ENCODE data around the gene OPA1.

The OPA1 gene

GRCh38 chr3:193637831-193638230 lies 44.8 kb downstream of the OPA1 start:
- H3K4me1 Mint-ChIP-seq, result no peaks in the 10 kb centered on the region
- no peak overlapping the region for H3K4me3 Mint-ChIP-seq
- peaks cover 10% of the 10 kb centered on the region for H3K36me3 Mint-ChIP-seq (ENCODE audit: low read depth)
- DNase-seq, result no peak
- H3K27ac Mint-ChIP-seq, result no peak overlapping the region
- no peaks in the 10 kb centered on the region for H3K9me3 Mint-ChIP-seq
- H3K27me3 Mint-ChIP-seq (ENCODE audit: low read depth, poor library complexity), result peaks cover 2% of the 10 kb centered on the region
- TF ChIP-seq, protein P1, sequence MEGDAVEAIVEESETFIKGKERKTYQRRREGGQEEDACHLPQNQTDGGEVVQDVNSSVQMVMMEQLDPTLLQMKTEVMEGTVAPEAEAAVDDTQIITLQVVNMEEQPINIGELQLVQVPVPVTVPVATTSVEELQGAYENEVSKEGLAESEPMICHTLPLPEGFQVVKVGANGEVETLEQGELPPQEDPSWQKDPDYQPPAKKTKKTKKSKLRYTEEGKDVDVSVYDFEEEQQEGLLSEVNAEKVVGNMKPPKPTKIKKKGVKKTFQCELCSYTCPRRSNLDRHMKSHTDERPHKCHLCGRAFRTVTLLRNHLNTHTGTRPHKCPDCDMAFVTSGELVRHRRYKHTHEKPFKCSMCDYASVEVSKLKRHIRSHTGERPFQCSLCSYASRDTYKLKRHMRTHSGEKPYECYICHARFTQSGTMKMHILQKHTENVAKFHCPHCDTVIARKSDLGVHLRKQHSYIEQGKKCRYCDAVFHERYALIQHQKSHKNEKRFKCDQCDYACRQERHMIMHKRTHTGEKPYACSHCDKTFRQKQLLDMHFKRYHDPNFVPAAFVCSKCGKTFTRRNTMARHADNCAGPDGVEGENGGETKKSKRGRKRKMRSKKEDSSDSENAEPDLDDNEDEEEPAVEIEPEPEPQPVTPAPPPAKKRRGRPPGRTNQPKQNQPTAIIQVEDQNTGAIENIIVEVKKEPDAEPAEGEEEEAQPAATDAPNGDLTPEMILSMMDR (IDR thresholded peaks at IDR 0.05), result no peak

DNA sequence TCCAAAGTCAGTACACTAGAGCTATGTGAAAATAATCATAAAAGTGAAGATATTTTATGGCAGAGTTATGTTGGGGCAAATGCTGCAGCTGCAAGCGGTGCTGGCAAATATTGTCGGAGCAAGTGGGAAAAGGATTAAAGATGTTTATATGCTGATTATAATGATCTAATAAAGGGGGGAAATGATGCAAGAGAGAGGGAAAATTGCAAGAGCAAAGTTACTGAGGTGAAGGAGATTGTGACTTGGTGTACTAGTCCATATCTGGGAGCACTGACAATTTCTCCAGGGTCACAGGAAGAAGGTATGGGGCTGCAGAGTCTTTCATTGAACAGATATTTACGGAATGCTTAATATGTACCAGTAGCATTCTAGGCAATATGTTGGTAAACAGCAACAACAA lies 45.8 kb downstream of the OPA1 start:
- Mint-ChIP-seq H3K36me3 (ENCODE audit: low read depth) (peaks cover 18% of the 10 kb centered on the region), H3K9me3 (no peaks in the 10 kb centered on the region), H3K4me1 (no peaks in the 10 kb centered on the region), H3K27me3 (ENCODE audit: low read depth, poor library complexity) (peaks cover 2% of the 10 kb centered on the region), H3K27ac (no peak overlapping the region), H3K4me3 (no peak overlapping the region)
- no peak for DNase-seq
- TF ChIP-seq, protein P1 (IDR thresholded peaks at IDR 0.05), result no peak

DNA sequence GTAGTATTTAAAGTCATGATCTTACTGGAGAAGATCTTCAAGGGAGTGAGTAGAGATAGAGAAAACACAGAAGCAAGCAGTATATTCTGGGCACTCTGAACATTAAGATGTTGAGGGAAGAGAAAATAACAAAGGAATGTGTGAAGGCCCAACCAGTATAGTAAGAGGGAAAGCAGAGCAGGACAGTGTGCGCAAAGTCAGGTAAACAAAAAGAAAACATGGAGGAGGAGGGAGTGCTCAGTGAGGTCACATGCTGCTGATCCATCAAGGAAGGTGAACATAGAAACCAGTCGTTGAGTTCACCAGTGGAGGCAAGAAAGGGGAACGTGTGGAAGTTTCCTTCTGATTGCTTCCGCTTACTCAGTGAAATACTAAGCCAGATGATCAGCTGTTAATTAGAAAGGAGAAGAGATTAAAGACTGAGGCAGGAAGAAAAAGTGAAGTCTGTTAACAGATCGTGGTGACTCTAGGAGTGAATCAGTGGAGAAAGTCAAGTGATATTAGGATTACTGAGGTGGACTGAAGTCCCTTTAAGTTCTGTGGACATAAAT lies 47.2 kb downstream of the OPA1 start:
- H3K9me3 Mint-ChIP-seq, result no peaks in the 10 kb centered on the region
- peaks cover 29% of the 10 kb centered on the region for H3K36me3 Mint-ChIP-seq (ENCODE audit: low read depth)
- H3K27ac Mint-ChIP-seq, result no peak overlapping the region
- H3K4me3 Mint-ChIP-seq, result no peak overlapping the region
- TF ChIP-seq, protein P1 (IDR thresholded peaks at IDR 0.05), result no peak
- H3K27me3 Mint-ChIP-seq (ENCODE audit: low read depth, poor library complexity), result no peaks in the 10 kb centered on the region
- no peak for DNase-seq
- no peaks in the 10 kb centered on the region for H3K4me1 Mint-ChIP-seq

GRCh38 chr3:193640728-193641439 lies 47.9 kb downstream of the OPA1 start:
- Mint-ChIP-seq H3K4me1 (no peaks in the 10 kb centered on the region), H3K36me3 (ENCODE audit: low read depth) (peaks cover 35% of the 10 kb centered on the region), H3K9me3 (no peaks in the 10 kb centered on the region), H3K27me3 (ENCODE audit: low read depth, poor library complexity) (no peaks in the 10 kb centered on the region), H3K4me3 (no peak overlapping the region), H3K27ac (no peak overlapping the region)
- TF ChIP-seq, protein P1 (IDR thresholded peaks at IDR 0.05), result no peak
- no peak for DNase-seq

GRCh38 chr3:193641440-193641775 lies 48.4 kb downstream of the OPA1 start:
- no peak overlapping the region for H3K4me3 Mint-ChIP-seq
- DNase-seq, result no peak
- H3K4me1 Mint-ChIP-seq, result no peaks in the 10 kb centered on the region
- H3K9me3 Mint-ChIP-seq, result no peaks in the 10 kb centered on the region
- H3K36me3 Mint-ChIP-seq (ENCODE audit: low read depth), result peaks cover 40% of the 10 kb centered on the region
- H3K27me3 Mint-ChIP-seq (ENCODE audit: low read depth, poor library complexity), result no peaks in the 10 kb centered on the region
- TF ChIP-seq, protein P1 (IDR thresholded peaks at IDR 0.05), result no peak
- no peak overlapping the region for H3K27ac Mint-ChIP-seq

DNA sequence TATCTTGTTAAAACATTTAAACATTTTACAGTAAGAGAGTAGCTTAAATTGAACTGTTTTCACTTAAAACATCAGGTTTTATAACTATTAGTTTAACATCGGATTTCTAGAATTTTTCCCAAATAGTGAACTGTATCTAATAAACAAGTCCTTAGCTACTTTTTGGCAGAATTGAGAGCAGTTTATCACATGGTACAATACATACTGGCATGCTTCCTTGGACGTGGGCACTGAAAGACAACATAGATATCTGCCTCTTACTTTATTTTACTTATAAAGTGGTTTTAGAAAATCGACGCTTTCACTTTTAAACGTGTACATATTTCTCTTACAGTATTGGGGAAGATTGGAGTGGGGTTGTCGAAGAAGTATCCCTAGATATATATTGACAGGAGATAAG lies 52.8 kb downstream of the OPA1 start:
- Mint-ChIP-seq H3K27me3 (ENCODE audit: low read depth, poor library complexity) (no peaks in the 10 kb centered on the region), H3K4me3 (no peak overlapping the region), H3K9me3 (no peaks in the 10 kb centered on the region), H3K27ac (no peak overlapping the region), H3K36me3 (ENCODE audit: low read depth) (peaks cover 63% of the 10 kb centered on the region), H3K4me1 (no peaks in the 10 kb centered on the region)
- DNase-seq, result no peak
- TF ChIP-seq, protein P1 (IDR thresholded peaks at IDR 0.05), result no peak
